DND-41 (cell line): Measurements from ENCODE around the gene NFASC.

Experiments
- CTCF ChIP-seq: IDR thresholded peaks from 2 replicates; pipeline ENCODE4 v1.5.1; 2012; ENCODE audit warnings: borderline replicate concordance, low read length, moderate library complexity, mild to moderate bottlenecking; ENCODE audit not compliant: poor library complexity, severe bottlenecking; ENCODE audit errors: extremely low read depth
- EZH2 ChIP-seq: IDR thresholded peaks from 3 replicates; pipeline ENCODE4 v1.6.1; 2012; ENCODE audit warnings: borderline replicate concordance, low read depth, mild to moderate bottlenecking, moderate library complexity, low read length, inconsistent platforms; ENCODE audit not compliant: severe bottlenecking

GRCh38 chr1:204967451-204967850, 96.8 kb downstream of the NFASC start:
- TF ChIP-seq CTCF (no peak), EZH2 (no peak)
